GM18858 (cell line): Measurements from ENCODE around the gene FUT8.

Experiments
- ATAC-seq: cut with Tn5 transposase; IDR thresholded peaks from one replicate; pipeline ENCODE4 v1.9.1; 2021; ENCODE audit not compliant: unreplicated experiment

FUT8 gene

DNA sequence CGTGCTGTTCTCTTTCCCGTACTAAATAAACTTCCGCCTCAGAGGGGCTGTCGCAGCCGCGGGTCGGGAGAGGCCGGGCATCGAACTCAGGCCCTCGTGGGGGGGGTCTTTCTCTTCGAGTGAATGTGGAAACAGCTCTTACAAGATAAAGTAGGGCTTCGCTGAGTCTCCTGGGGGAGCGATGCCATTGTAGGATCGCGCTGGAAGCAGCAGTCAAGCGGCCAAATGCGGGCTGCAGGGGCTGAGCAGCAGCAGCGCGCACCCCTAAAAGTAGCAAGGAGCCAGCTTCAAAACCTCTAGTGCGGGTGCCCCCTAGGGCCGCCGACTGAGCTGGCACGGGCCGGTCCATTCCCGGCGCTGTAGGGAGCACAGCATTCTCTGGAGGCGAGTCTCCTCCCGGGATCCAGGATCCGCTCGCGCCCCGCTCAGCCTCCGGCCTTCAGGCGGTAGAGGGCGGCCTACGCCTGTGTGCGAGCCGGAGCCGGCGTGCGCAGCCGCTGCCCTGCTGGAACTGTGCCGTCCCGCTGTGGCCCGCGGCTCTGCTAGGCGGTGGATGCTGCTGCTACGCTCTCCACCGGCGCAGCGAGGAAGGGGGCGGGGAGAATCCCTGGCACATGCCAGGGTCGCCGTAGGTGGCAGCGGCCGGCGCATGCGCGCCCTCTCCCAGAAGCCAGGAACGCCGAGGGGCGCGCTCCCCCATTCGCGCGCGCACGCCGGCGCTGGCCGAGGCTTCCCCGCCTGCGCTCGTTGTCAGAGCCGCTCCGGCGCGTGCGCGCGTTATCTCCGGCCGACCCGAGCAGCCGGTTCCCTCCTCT, at the start of gene FUT8:
Gene FUT8, plus strand, starts transcription at position 699 of the 815 bp plus-strand sequence. CDS start 148,834 bp downstream, outside the sequence.
- peak; percentile 71 for ATAC-seq

DNA sequence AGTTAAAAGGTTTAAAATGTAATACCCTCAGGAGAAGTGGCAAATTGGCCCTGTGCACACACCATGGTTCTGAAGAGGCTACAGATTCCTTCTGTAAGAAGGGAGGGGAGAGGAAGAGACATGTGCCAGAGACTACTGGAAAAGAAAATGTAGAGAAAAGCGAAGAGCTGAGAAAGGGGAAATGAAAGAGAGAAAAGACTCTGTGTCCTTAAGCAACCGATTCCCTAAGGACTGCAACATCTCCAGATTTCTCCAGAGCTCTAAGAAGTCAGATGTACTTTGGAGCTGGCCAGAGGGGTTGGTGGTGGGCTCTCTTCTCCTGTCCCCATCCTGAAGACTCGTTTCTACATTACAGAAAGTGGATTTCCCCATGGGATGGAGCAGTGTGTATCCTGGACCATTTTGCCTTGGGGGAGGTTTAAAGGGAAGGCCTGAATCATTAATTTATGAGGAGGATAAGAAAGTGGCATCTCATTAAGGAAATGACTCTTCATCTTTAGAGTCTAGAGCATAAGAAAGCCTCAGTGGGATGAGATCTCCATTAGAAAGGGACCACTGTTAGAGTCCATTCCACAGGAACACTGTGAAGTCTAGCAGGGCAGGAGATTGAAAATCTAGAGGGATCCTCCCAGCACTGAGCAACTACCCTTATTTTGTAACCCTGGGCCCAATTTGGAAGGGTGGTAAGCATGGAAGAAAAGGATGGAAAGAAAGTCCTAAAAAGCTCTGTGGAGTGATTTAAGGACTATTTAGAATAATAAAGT, 45.5 kb upstream of the FUT8 start:
- no peak for ATAC-seq

DNA sequence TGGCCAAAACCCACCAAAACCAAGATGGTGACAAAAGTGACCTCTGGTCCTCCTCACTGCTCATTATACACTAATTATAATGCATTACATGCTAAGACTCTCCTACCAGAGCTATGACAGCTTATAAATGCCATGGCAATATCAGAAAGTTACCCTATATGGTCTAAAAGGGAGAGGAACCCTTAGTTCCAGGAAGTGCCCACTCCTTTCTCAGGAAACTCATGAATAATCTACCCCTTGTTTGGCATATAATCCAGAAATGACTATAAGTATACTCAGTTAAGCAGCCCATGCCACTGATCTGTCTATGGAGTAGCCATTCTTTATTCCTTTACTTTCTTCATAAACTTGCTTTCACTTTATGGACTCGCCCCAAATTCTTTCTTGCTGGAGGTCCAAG, 43.0 kb upstream of the FUT8 start:
- no peak for ATAC-seq

DNA sequence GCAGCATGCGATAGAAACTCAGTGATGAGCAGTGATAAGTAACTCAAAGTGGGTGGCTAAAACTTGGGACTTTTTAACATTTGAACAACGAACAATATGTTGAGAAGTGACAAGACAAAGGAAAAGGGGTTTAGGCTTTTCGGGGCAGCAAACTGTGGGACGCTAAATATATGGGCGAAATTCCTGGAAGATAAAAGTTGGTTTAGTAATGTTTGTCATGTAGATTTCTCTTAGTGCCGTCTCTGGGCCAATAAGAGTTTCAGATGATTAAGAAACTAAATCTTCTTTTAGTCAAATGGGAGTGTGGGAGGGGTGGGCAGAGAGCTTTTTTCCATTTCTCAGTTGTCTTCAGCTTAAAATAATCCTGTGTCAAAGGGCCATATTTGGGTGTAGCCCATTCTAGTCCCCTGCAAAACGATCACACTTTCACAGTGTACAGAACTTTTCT, 41.7 kb upstream of the FUT8 start:
- no peak for ATAC-seq

DNA sequence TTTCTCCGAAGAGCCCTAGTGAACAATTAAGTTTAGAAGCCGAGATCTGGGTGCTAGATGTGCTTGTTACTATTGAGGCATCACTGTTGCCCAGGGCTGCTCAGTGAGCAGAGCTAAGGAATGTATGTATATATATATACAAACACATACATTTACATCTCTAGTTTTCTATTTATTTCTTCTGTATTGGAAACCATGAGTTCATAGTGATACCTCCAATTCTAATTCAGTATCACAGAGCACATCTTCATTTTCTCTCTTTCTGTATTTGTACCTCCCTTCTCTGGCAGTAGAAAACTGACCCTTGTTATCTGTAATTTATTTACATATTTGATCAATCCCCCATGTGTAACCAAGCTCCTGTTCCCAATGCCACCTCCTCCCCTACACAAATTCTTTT, 40.7 kb upstream of the FUT8 start:
- ATAC-seq: no peak

DNA sequence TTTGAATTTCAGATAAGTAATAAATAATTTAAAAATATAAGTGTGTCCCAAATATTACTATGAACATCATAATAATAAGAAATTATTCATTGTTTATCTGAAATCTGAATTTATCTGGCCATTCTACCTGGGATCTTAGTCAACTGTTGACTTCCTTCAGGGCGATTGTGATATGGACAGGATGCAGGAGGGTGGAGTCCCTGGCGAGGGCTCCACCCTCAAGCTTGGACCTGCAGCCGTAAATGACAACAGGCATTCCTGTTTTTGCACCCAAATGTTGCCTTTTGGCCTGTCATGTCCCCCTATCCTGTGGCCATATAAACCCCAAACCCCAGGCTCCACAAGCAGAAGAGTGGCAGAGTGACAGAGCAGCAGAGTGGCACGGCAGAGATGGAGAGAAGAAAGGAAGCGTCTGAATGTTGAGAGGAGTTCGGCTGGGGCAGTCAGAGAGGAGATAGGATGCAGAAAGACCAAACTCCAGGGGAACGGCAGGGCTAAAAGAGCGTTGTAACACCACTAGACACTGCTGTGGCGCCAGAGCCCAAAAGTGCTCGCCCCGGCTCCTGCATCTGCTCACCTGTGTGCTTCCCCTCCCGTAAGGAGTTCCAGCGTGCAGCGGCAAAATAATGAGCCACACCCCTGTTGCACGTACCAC, 39.4 kb upstream of the FUT8 start:
- ATAC-seq: no peak

DNA sequence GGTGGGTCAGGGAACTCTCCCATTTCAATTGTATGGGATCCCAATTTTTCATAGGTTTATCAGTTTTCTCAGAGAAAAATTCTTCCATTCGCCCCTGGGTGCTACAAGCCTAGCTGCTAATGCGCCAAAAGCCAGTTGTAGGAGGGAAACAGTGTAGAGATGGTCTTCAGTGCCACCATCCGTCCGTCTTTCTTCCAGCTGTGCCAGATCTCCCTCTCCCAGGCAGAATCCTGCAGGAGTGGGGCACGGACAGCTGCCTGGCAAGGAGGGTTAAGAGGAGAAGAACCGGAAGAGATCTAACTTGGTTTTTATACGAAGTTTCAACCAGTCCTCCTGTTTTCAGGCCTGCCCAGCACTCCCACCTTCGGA, 38.9 kb upstream of the FUT8 start:
- ATAC-seq: no peak

DNA sequence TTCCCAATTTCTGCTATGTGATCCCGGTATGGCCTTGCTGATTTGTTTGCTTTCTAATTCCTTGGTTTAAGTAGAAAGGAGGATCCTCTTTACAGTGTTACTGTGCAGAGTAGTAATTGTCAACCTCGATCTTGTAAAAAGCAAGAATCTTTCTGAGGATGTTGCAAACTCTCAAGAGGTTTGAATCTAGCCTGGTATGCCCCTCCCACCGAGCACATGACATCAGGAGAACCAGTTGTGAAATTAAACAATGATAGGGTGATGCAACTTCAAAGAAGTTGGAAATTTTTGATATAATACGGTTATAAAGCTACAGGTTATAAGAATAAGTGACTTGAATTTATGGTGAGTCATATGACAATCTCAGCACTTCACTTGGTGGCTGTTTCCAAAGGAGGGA, 35.0 kb upstream of the FUT8 start:
- ATAC-seq: no peak

DNA sequence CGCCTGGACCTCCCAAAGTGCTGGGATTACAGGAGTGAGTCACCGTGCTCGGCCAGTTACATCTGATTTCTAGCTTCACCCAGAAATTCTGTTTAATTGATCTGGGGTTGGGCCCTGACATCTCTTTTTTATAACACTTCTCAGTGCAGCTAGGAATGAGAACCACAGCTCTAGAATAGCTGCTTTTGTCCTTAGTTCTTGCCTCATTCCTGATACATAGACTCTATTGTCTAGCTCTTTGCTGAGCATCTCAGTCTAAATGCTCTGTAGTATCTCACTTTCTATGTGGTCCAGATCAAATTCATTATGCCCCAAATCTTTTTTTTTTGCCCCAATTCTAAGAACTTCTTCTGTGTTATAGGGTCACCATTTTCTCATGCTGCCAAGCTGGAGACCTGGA, 29.9 kb upstream of the FUT8 start:
- no peak for ATAC-seq

DNA sequence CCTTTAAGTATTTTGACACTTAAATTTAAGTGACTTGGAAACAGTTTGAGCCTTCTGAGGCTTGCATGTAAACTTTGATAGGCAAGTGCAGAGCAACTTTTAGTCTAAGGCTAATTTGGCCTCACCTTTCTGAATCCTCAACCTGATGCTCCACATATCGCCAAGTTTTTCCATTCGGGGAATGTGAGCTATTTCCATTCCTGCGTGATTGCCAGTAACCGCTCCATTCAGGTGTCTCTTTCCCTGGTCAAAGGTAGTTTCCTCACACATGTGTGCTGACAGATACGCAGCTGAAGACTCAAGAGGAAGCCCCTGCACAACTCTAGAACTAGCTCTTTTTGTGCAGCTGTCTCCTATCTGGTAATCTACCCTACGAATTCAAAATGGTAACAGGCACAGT, 25.4 kb upstream of the FUT8 start:
- ATAC-seq: no peak

DNA sequence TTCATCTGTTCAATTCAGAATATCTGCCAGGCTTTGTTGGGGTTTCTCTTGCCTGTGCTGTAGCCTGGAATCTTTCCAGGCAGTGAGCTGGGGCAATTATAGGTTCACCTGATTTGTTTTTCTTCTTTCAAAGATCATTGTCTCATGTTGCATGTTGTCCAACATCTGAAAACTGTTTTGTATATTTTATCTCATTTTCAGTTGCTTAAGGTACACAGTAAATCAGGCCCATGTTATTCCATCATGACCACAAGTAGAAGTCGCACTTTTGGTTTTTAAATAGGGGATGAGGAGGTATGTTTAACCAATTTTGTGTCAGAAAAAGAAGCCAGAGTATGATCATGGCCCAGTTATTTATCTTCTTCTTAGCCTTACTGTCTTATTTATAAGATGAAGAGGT, 24.9 kb upstream of the FUT8 start:
- ATAC-seq: no peak

DNA sequence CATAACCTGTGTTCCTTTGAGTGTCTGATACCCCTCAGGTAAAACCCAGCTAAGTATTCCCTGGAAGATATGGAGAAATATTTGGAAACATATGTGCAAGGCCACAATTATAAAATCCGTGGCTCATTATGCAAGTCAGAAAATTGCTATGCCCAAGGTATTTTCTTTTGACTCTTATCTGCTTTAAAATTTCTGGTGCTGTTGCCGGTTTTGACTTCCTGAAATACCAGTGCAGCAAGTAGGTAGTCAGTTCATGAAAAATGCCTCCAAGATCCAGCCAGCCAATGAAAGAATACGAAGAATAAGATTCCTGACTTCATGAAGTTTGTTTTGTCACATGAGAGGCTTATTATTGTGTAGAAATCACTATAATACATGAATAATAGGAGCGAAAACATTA, 20.2 kb upstream of the FUT8 start:
- no peak for ATAC-seq

DNA sequence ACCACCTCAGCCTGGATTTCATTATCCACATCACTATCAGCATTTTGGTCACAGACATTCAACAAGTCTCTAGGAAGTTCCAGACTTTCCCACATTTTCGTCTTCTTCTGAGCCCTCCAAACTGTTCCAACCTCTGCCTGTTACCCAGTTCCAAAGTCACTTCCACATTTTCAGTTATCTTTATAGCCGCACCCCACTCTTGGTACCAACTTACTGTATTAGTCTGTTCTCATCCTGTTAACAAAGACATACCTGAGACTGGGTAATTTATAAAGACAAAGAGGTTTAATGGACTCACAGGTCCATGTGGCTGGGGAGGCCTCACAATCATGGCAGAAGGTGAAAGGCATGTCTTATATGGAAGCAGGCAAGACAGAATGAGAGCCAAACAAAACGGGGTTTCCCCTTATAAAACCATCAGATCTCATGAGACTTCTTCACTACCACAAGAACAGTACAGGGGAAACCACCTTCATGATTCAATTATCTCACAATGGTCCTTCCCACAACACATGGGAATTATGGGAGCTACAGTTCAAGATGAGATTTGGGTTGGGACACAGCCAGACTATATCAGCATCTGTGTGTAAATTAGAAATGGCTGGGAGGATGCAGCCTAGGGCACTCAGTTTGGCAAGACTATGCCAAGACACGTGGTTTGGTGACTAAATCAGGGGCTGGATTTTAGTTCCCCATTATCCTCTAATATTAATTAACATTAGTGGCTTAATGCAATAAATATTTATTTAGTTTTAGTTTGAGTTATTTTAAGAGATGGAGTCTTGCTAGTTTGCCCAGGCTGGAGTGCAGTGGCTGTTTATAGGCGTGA, 16.2 kb upstream of the FUT8 start:
- no peak for ATAC-seq

DNA sequence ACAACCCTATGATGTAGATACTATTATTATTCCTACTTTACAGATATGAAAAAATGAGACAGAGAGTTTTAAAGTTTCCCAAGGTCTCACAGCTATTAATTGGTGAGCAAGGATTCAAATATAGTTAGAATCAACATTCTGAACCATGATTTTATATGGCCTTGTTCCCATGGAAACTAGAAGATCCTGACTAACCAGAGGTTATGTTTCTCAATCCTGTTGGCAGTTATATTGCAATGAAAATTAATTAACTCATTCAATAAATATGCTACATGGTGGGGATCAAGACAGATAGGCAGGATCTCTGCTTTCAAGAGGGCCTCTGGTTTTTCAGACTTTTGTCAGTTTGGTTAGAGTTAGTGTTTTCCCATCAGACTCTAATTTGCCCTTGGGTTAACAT, 9.3 kb upstream of the FUT8 start:
- no peak for ATAC-seq

DNA sequence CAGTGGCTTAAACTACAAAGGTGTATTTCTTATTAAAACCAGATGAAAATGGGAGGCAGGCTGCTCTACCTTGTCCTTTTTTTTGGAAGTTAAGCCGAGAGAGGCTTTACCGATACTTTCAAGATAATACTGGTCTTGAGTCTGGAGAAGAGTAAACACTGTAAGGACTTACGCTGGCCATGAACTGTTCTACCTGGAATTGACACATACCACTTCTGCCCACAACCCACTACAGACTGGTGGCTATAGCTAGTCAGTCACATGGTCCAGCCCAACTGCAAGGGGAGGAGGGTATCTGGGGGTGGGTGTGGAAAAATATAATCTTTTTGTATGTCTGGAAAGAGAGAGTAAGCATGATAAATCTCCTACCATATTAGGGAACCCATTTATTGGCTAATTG, 4.4 kb upstream of the FUT8 start:
- no peak for ATAC-seq

DNA sequence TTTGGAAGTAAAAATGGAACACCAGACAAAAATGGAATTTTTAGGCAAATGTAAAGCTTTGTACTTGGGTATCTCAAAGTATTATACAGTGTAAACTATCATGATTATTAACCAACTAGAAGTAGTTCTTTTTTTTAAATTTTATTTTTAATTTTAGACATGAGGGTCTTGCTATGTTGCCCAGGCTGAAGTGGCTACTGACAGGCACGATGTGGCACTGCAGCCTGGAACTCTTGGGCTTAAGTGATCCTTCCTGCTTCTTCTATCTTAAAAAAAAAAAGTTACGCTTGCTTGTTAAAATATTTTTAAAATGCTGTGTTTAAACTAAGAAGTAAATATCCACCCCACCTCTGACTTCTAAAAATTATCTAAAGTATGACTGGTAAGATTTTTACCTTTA, 1.9 kb upstream of the FUT8 start:
- ATAC-seq: no peak

DNA sequence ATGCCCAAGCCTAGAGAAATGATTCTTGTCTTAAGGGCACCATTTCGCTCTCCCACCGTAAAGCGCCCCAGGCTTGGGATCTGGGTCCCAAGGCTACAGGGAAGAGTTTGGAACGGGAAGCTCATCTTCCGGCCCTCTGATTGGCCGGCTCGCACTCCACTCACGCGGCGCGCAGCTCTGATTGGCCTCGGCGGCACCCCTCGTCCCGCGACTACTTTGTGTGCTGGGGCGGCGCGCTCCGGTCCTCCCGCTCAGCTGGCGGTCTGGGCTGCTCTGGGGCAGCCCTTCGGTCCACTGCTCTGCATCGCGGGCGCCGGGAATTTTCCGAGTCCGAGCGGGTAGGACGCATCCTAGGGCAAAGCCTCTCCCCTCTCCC, 886 bp upstream of the FUT8 start:
- peak; percentile 34 for ATAC-seq

DNA sequence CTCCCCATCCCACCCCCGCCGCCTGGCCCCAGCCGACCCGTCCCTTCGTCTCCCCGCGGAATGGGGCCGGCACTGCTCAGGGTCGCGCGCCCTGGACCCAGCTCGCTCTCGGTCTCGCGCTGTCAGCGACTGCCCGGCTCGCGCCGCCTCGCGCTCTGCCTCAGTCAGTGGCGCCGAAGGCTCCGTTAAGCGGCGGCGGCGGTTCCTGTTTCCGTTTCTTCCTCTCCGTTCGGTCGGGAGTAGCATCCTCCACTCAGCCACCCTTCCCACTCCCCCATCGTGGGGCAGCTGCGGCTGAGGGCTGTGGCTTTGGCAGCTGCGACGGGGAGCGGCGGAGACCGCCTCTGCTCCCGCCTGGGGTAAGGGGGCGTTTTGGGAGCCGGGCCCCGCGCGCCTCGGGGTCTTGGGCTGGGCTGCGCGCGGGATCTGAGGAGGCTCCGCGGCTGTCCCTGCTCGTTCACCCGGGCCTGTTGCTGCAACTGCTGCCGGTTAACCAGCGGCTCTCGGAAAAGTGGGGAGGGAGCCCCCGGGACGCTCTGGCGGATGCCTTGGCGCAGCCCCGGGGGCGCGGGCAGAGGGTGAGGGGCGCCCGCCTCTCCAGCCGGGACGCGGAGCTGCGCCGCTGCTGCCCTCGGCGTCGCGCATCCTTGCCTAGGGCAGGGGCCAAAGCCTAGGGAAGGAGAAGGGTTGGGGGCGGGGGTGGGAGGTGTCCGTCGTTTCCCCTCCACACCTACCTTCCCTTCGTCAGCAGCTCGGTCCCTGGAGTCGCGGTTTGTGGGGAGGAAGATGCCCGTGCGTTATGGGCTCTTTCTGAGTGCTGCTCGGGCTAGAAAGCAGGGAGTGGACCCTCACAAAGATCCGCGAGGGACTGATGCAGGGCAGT, 567 bp downstream of the FUT8 start:
- peak; percentile 14 for ATAC-seq

DNA sequence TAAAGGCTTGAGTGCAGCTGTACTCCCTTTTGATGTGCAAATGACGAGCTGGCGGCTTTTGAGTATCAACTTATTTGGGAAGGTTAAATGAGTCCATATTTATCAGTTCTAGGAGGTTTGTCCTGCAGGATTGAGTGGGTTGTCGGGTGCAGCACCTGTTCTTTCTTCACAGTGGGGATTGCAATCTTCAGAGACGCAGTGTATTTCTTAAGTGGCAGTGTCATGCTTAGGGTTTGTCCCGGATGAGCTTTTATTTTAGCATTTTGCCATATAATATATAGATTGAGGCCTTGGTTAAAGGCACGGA, 1.2 kb downstream of the FUT8 start:
- no peak for ATAC-seq

DNA sequence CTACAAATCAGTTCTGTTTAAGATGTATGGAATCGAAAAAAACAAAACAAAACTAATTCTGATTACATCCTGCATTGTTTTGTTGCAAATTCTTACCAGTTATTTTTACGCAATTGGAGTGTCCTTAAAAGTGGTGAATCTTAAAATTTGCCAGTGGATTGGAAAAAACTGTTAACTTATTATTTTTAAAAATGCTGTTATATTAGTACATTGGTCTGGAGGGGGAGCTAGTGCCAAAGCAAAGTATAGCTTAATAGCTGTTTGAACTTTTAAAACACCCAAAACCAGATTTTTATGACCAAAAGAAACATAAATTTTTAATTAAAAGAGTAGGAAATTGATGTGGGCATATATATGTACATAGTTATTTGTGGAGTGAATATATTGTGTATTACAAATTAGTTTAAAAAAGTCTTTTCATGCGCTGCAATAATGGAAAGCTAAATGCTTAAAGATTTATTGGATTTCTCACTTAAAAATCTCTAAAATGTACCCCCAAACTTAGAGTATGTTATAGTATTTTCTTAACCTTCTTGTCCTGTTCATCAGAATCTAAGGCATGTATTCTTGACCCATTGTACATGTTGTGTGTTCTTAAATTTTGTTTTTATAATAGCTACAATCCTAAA, 2.5 kb downstream of the FUT8 start:
- no peak for ATAC-seq
